GM23338 (cell line): ENCODE measurements around the gene CRTC1.

ENCODE experiments used
- CTCF ChIP-seq, 2 experiments: fragments of 200-600 bp in 1 of 2; sonication (generic) in 1 of 2; conservative IDR thresholded peaks; 2 replicates each; pipeline versions ENCODE4 v1.5.1 to v1.6.1; 2016 to 2017; ENCODE audit warnings: antibody characterized with exemption in 2 of 2, low read depth in 2 of 2, mild to moderate bottlenecking in 2 of 2, moderate library complexity in 1 of 2
- EZH2 ChIP-seq: fragments of 200-600 bp; sonication (generic); IDR thresholded peaks from one replicate; pipeline ENCODE4 v1.8.0; 2017; ENCODE audit warnings: antibody characterized with exemption, mild to moderate bottlenecking, low read depth; ENCODE audit not compliant: unreplicated experiment
- EZH2phosphoT487 ChIP-seq: fragments of 200-600 bp; sonication (generic); IDR thresholded peaks from one replicate; pipeline ENCODE4 v1.8.1; 2018; ENCODE audit warnings: antibody characterized with exemption; ENCODE audit not compliant: unreplicated experiment
- POLR2AphosphoS5 ChIP-seq: IDR thresholded peaks from 2 replicates; pipeline ENCODE4 v1.6.1; 2016; ENCODE audit warnings: antibody characterized with exemption, low read depth
- REST ChIP-seq: IDR thresholded peaks from one replicate; pipeline ENCODE4 v1.6.1; 2018; ENCODE audit warnings: antibody characterized with exemption; ENCODE audit not compliant: unreplicated experiment
- STAT1 ChIP-seq: IDR thresholded peaks from one replicate; pipeline ENCODE4 v1.6.1; 2016; ENCODE audit warnings: antibody characterized with exemption; ENCODE audit not compliant: unreplicated experiment

GRCh38 chr19:18789422-18789869, 106.0 kb downstream of the CRTC1 start:
- TF ChIP-seq CTCF (conservative IDR thresholded peaks at IDR 0.05; ENCODE audit: low read depth in 2 of 2) (no peak), EZH2 (peak; percentile 13), REST (no peak), POLR2AphosphoS5 (no peak), EZH2phosphoT487 (no peak), STAT1 (no peak)
